Measurements from ENCODE around the gene INHBC. TPM values are rescaled to one million over a fixed set of nuclear protein-coding genes. Genes with fewer than 3 reads are reported as not detected.

INHBC gene
- total RNA-seq, 2 donors from 2014 or later = not detected

DNA sequence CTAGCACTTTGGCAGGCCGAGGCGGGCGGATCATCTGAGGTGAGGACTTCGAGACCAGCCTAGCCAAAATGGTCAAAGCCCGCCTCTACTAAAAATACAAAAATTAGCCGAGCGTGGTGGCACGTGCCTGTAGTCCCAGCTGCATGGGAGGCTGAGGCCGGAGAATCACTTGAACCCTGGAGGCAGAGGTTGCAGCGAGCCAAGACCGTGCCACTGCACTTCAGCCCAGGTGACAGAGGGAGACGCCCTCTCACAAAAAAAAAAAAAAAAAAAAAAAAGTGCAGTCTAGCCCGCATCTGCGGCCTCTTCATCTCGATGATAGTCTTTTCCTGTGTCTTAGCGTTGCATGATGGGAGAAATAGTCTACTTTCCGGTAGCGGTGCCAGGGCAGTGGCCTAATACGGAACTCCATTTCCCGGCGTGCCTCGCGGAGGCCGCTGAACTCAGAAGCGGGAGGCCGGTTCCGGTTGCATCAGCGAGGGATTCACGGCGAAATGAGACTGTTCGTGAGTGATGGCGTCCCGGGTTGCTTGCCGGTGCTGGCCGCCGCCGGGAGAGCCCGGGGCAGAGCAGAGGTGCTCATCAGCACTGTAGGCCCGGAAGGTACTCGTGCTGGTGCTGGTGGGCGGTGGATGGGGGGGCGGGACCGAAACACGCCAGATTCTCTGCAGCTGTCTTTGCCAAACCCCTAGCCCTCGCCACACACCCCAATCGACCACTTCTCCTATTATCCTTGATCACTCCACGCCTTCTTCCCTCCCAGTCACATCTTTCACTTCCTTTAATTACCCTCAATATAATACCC lies 53.2 kb downstream of the INHBC start, which contains the start of gene MARS1:
Gene MARS1 (plus strand): TSS at position 472 of the 805 bp plus-strand sequence. CDS start 23 bp downstream, at position 495.
- peak; percentile 75 for ATAC-seq (ENCODE audit: insufficient number of reproducible peaks, low FRiP score, low read depth)
- TF ChIP-seq, protein P1, sequence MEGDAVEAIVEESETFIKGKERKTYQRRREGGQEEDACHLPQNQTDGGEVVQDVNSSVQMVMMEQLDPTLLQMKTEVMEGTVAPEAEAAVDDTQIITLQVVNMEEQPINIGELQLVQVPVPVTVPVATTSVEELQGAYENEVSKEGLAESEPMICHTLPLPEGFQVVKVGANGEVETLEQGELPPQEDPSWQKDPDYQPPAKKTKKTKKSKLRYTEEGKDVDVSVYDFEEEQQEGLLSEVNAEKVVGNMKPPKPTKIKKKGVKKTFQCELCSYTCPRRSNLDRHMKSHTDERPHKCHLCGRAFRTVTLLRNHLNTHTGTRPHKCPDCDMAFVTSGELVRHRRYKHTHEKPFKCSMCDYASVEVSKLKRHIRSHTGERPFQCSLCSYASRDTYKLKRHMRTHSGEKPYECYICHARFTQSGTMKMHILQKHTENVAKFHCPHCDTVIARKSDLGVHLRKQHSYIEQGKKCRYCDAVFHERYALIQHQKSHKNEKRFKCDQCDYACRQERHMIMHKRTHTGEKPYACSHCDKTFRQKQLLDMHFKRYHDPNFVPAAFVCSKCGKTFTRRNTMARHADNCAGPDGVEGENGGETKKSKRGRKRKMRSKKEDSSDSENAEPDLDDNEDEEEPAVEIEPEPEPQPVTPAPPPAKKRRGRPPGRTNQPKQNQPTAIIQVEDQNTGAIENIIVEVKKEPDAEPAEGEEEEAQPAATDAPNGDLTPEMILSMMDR (IDR thresholded peaks at IDR 0.05) = no peak

DNA sequence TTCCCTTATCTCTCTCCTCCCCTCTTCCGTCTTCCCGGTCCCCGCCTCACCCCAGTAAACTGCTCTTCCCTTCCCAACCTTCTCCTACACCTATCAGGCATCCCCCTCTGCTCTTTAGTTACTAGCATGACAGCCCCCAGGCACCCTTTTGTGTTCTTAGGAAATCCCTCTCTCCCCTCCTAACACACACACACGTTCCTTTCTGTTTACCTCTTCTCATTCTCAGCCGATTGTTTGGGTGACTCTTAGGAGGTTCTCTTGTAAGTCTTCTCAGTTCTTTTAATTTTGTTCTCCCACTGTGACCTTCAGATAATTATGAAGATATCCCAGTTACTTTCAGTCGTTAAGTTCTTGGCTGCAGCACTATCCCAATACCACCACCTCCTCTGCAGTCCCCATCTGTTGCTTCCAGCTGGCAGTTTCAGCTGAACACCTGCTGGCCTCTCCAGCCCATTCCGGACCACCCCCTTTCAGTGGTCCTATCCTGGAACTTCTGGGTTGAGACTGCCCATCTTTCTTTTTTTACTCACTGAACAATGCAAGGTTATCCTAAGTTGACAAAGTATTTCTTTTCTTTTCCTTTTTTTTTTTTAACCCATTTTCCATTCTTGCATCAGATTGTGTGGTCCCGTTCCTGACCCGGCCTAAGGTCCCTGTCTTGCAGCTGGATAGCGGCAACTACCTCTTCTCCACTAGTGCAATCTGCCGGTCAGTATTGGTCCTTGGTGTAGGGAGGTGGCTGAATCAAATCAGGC lies 54.0 kb downstream of the INHBC start:
- H3K4me3 ChIP-seq = peak overlapping the region; percentile 72
- peaks cover 6 to 12% of the 10 kb centered on the region in 2 donors for H3K4me1 ChIP-seq (ENCODE audit: control insufficient read depth in 1 of 2, low read depth in 2 of 2)
- ATAC-seq (ENCODE audit: insufficient number of reproducible peaks, low FRiP score, low read depth) = no peak
- H3K27ac ChIP-seq = peak overlapping the region; percentile 44 to 63
- peaks cover 27% of the 10 kb centered on the region for H3K36me3 ChIP-seq
- TF ChIP-seq, protein P1 (IDR thresholded peaks at IDR 0.05) = no peak
- no peaks in the 10 kb centered on the region for H3K9me3 ChIP-seq
- no peak for DNase-seq (ENCODE audit: low spot score)
- H3K27me3 ChIP-seq (replicated peaks; ENCODE audit: insufficient read depth) = no peaks in the 10 kb centered on the region

More for the DNA sequence above, 53.2 kb downstream of the INHBC start, which contains the start of gene MARS1:
- DNase-seq (ENCODE audit: low spot score) = peak; percentile 80
- Histone ChIP-seq H3K27me3 (replicated peaks; ENCODE audit: insufficient read depth) (no peaks in the 10 kb centered on the region), H3K9me3 (no peaks in the 10 kb centered on the region), H3K27ac (peak within 1 kb of the TSS; percentile 44 to 63), H3K4me1 (ENCODE audit: control insufficient read depth in 1 of 2, low read depth in 2 of 2) (peaks cover 6 to 12% of the 10 kb centered on the region in 2 donors), H3K4me3 (peak within 1 kb of the TSS; percentile 72), H3K36me3 (peaks cover 25% of the 10 kb centered on the region)

DNA sequence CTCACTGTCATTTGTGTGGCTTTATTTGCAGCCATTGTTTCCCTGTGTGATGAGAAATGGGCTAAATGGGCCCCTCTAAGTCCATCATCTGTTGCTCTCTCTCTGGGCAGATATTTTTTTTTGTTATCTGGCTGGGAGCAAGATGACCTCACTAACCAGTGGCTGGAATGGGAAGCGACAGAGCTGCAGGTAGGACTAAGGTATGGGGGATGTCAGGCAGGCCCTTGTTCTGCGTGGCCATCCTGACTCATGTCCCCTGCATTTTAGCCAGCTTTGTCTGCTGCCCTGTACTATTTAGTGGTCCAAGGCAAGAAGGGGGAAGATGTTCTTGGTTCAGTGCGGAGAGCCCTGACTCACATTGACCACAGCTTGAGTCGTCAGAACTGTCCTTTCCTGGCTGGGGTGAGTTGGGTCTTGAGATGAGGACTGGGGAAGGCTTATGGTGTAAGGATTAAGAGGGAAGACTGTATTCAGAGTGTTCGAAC lies 54.6 kb downstream of the INHBC start:
- TF ChIP-seq, protein P1 (IDR thresholded peaks at IDR 0.05) = no peak
- H3K9me3 ChIP-seq = no peaks in the 10 kb centered on the region
- H3K4me3 ChIP-seq = peak overlapping the region; percentile 72
- H3K36me3 ChIP-seq = peaks cover 31% of the 10 kb centered on the region
- no peak overlapping the region for H3K27ac ChIP-seq
- H3K27me3 ChIP-seq (replicated peaks; ENCODE audit: insufficient read depth) = no peaks in the 10 kb centered on the region
- peaks cover 6 to 12% of the 10 kb centered on the region in 2 donors for H3K4me1 ChIP-seq (ENCODE audit: control insufficient read depth in 1 of 2, low read depth in 2 of 2)
- DNase-seq (ENCODE audit: low spot score) (no peak), ATAC-seq (ENCODE audit: insufficient number of reproducible peaks, low FRiP score, low read depth) (no peak)

DNA sequence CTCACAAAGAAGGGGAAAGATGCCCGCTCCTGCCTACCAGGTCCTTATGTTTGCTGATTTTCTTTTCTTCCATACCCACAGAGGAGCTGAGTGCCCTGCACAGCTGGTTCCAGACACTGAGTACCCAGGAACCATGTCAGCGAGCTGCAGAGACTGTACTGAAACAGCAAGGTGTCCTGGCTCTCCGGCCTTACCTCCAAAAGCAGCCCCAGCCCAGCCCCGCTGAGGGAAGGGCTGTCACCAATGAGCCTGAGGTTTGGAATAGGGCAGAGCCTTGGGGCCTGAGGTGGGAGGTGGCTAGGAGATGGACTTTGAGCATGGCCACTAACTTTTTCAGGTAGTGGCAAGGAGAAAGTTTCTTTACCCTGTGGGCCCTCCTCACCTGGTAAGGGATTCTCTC lies 55.5 kb downstream of the INHBC start:
- TF ChIP-seq, protein P1 (IDR thresholded peaks at IDR 0.05) = no peak
- Histone ChIP-seq H3K27ac (no peak overlapping the region), H3K4me1 (ENCODE audit: control insufficient read depth in 1 of 2, low read depth in 2 of 2) (peaks cover 6 to 12% of the 10 kb centered on the region in 2 donors), H3K27me3 (replicated peaks; ENCODE audit: insufficient read depth) (no peaks in the 10 kb centered on the region), H3K36me3 (peaks cover 31% of the 10 kb centered on the region), H3K9me3 (no peaks in the 10 kb centered on the region), H3K4me3 (no peak overlapping the region)
- no peak for ATAC-seq (ENCODE audit: insufficient number of reproducible peaks, low FRiP score, low read depth)
- DNase-seq (ENCODE audit: low spot score) = no peak
